BLaER1 (cell line): ENCODE results near the gene SYNGR1.
"Not testable (repeated sequence)": the region's sequence is repeated elsewhere in the genome, so short reads cannot be mapped to it uniquely, and the experiment has no call there.

Source experiments
- H3K27ac ChIP-seq: shearing (Covaris generic); formaldehyde crosslinking; 2 replicates; pipeline ENCODE4 v1.8.1; 2022
- H3K27me3 ChIP-seq: shearing (Covaris generic); formaldehyde crosslinking; 2 replicates; pipeline ENCODE4 v1.8.1; 2022
- H3K36me3 ChIP-seq: shearing (Covaris generic); formaldehyde crosslinking; 2 replicates; pipeline ENCODE4 v1.8.1; 2022
- H3K4me1 ChIP-seq: shearing (Covaris generic); formaldehyde crosslinking; 2 replicates; pipeline ENCODE4 v1.8.1; 2022
- H3K4me2 ChIP-seq: shearing (Covaris generic); formaldehyde crosslinking; 2 replicates; pipeline ENCODE4 v1.8.1; 2022
- H3K4me3 ChIP-seq: shearing (Covaris generic); formaldehyde crosslinking; 2 replicates; pipeline ENCODE4 v1.8.1; 2022
- H3K9ac ChIP-seq: shearing (Covaris generic); formaldehyde crosslinking; 2 replicates; pipeline ENCODE4 v1.8.1; 2022
- H3K9me3 ChIP-seq: shearing (Covaris generic); formaldehyde crosslinking; 2 replicates; pipeline ENCODE4 v1.8.1; 2022
- H4K20me1 ChIP-seq: shearing (Covaris generic); formaldehyde crosslinking; 2 replicates; pipeline ENCODE4 v1.8.1; 2022
- Cebpa-rat ChIP-seq: shearing (Covaris generic); IDR thresholded peaks from 2 replicates; pipeline ENCODE4 v1.8.1; 2022

Gene SYNGR1

GRCh38 chr22:39332441-39333064 lies 17.2 kb upstream of the SYNGR1 start:
- Histone ChIP-seq H4K20me1 (no peaks in the 10 kb centered on the region), H3K27ac (no peak overlapping the region), H3K36me3 (no peaks in the 10 kb centered on the region), H3K4me3 (no peak overlapping the region), H3K9me3 (no peaks in the 10 kb centered on the region), H3K4me1 (no peaks in the 10 kb centered on the region), H3K27me3 (no peaks in the 10 kb centered on the region), H3K4me2 (no peak overlapping the region), H3K9ac (no peak overlapping the region)
- TF ChIP-seq Cebpa-rat: no peak

DNA sequence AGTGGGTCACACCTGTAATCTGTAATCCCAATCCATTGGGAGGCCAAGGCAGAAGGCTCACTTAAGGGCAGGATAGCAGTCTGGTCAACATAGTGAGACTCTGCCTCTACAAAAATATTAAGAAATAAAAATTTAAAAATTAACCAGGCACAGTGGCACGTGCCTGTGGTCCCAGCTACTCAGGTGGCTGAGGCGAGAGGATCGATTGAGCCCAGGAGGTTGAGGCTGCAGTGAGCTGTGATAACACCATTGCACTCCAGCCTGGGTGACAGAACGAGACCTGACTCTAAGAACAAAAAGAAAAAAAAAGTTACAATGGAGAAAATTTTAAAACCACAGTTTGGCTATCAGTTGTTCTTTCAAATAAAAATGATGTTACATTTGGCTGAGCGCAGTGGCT lies 13.4 kb upstream of the SYNGR1 start:
- no peaks in the 10 kb centered on the region for H4K20me1 ChIP-seq
- no peak overlapping the region for H3K27ac ChIP-seq
- no peaks in the 10 kb centered on the region for H3K9me3 ChIP-seq
- H3K9ac ChIP-seq: no peak overlapping the region
- no peak overlapping the region for H3K4me2 ChIP-seq
- TF ChIP-seq Cebpa-rat: no peak
- H3K4me3 ChIP-seq: no peak overlapping the region
- no peaks in the 10 kb centered on the region for H3K36me3 ChIP-seq
- H3K4me1 ChIP-seq: no peaks in the 10 kb centered on the region
- no peaks in the 10 kb centered on the region for H3K27me3 ChIP-seq

DNA sequence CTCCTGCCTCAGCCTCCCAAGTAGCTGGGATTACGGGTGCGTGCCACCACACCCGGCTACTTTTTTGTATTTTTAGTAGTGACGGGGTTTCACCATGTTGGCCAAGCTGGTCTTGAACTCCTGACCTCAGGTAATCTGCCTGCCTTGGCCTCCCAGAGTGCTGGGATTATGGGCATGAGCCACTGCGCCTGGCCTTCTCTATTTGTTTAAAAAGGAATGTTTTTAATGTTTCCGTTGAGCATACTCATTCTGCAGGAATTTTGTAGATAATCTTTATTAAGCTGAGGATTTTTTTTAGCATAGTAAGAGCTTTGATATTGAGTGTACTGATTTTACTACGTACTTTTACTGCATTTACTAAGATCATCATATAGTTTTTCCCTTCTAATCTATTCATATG lies 10.0 kb upstream of the SYNGR1 start:
- not testable (repeated sequence) for H3K36me3 ChIP-seq, H4K20me1 ChIP-seq, H3K9me3 ChIP-seq, H3K9ac ChIP-seq, H3K27me3 ChIP-seq, H3K4me3 ChIP-seq, H3K4me1 ChIP-seq, H3K27ac ChIP-seq, H3K4me2 ChIP-seq

GRCh38 chr22:39341179-39341578 lies 8.6 kb upstream of the SYNGR1 start:
- Histone ChIP-seq H3K36me3 (no peaks in the 10 kb centered on the region), H3K4me3 (no peak overlapping the region), H3K27ac (no peak overlapping the region), H3K9me3 (no peaks in the 10 kb centered on the region), H4K20me1 (no peaks in the 10 kb centered on the region), H3K9ac (no peak overlapping the region), H3K4me2 (no peak overlapping the region), H3K27me3 (no peaks in the 10 kb centered on the region), H3K4me1 (peaks cover 6% of the 10 kb centered on the region; the same call in 1 of the 2 replicates)
- TF ChIP-seq Cebpa-rat: no peak

DNA sequence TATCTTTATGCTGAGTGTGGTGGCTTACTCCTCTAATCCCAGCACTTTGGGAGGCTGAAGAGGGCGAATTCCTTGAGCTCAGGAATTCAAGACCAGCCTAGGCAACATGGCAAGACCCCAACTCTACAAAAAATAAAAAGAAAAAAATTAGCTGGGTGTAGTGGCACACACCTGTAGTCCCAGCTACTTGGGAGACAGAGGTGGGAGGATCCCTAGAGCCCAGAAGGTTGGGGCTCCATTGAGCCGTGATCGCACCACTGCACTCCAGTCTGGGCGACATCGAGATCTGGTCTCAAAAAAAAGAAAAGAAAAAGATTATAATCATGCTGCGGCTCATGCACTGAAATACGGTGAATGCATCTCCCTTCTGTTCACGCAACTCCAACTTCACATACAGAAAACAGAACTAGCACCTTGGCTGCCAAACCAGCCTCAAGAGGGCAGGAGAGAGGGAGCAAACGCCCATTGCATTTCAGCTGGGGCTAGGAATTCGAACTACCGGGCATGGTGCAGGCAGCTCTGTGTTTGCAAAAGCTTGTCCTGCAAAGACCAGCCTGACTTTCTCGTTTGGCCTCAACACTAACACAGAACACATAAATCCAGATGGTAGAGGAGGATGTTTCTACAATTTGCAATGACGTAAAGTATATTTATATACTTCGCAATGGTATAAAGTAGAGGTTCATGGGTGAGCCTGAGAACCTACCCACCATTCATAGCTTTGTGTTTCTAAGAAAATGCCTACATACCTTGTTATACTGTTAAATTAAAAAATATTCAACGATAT lies 6.3 kb upstream of the SYNGR1 start:
- no peak for TF ChIP-seq Cebpa-rat
- H3K4me3 ChIP-seq: no peak overlapping the region
- H4K20me1 ChIP-seq: no peaks in the 10 kb centered on the region
- no peak overlapping the region for H3K9ac ChIP-seq
- H3K27ac ChIP-seq: no peak overlapping the region
- H3K36me3 ChIP-seq: no peaks in the 10 kb centered on the region
- H3K27me3 ChIP-seq: no peaks in the 10 kb centered on the region
- peaks cover 21% of the 10 kb centered on the region for H3K4me1 ChIP-seq
- no peaks in the 10 kb centered on the region for H3K9me3 ChIP-seq
- H3K4me2 ChIP-seq: no peak overlapping the region; the same call in 1 of the 2 replicates

DNA sequence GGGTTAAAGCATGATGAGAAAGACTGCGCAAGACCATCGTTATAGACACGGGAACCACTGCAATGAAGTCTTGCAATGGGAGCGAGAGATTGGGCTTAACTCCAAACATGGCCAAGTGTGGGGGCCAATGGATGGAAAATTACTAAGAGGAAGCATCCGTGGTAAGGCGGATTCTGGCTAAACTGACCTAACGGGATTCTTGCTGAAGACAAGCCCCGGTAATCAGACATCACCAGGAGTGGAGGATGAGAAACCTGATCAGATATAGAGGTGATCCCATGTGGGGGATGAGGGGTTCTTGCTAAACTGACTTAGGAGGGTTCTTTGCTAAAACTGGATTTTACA lies 5.8 kb upstream of the SYNGR1 start:
- no peak for TF ChIP-seq Cebpa-rat
- Histone ChIP-seq H3K27ac (no peak overlapping the region), H3K36me3 (no peaks in the 10 kb centered on the region), H3K9ac (no peak overlapping the region), H3K4me3 (no peak overlapping the region), H3K4me1 (peaks cover 26% of the 10 kb centered on the region), H3K4me2 (no peak overlapping the region; the same call in 1 of the 2 replicates), H3K27me3 (no peaks in the 10 kb centered on the region), H3K9me3 (no peaks in the 10 kb centered on the region), H4K20me1 (no peaks in the 10 kb centered on the region)

DNA sequence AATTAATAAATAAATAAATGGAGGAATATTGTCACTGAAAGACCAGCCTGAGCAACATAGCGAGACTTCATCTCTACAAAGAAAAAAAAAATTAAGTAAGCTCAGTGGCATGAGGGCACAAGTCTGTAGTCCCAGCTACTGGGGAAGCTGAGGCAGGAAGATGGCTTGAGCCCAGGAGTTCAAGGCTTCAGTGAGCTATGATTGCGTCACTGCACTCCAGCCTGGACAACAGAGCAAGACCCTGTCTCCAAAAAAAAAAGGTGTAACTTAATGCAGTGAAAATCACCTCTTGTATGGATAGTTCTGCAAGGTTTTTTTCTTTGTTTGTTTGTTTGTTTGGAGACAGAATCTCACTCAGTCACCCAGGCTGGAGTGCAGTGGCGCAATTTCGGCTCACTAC lies 4.6 kb upstream of the SYNGR1 start:
- H3K4me3 ChIP-seq: no peak overlapping the region
- H3K9me3 ChIP-seq: no peaks in the 10 kb centered on the region
- H3K27ac ChIP-seq: no peak overlapping the region
- H3K4me1 ChIP-seq: peaks cover 30% of the 10 kb centered on the region
- 0 out of 2 replicates have a peak, but pooled peaks have one; percentile 21 for TF ChIP-seq Cebpa-rat
- no peak overlapping the region for H3K9ac ChIP-seq
- H4K20me1 ChIP-seq: no peaks in the 10 kb centered on the region
- no peak overlapping the region for H3K4me2 ChIP-seq
- no peaks in the 10 kb centered on the region for H3K36me3 ChIP-seq
- no peaks in the 10 kb centered on the region for H3K27me3 ChIP-seq

- Histone ChIP-seq H3K27me3 (no peaks in the 10 kb centered on the region), H3K9me3 (no peaks in the 10 kb centered on the region), H3K9ac (peak overlapping the region; percentile 91), H3K4me1 (peaks cover 60% of the 10 kb centered on the region), H3K27ac (peak overlapping the region; percentile 92), H3K4me3 (peak overlapping the region; percentile 86), H4K20me1 (peaks cover 35% of the 10 kb centered on the region), H3K4me2 (peak overlapping the region; percentile 100), H3K36me3 (no peaks in the 10 kb centered on the region)
- peak; percentile 96 for TF ChIP-seq Cebpa-rat
Observed at GRCh38 chr22:39348909-39349505, 784 bp upstream of the SYNGR1 start.

DNA sequence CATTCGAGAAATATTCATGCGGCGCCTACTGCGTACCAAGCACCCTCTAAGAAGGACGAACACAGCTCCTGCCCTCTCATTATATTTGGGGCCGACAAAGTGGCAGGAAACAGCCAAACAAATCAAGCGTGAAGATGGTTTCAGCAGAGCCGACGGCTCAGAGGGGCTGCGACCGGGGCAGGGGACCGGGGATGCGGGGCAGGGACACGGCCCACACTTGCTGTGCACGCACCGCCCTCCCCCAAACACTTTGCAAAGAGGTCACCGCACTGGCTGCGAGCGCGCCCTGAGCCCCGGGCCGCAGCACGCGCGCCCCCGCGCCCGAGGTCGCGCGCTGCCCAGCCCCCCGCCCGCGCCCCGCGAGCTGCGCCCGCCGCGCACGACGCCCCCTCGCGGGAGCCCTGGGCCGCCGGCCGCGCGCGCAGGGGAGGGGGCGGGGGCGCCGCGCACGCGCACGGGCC lies 255 bp upstream of the SYNGR1 start:
- no peaks in the 10 kb centered on the region for H3K27me3 ChIP-seq
- H3K4me3 ChIP-seq: peak overlapping the region; percentile 86
- no peak for TF ChIP-seq Cebpa-rat
- H3K9me3 ChIP-seq: no peaks in the 10 kb centered on the region
- peaks cover 65% of the 10 kb centered on the region for H3K4me1 ChIP-seq
- peaks cover 40% of the 10 kb centered on the region for H4K20me1 ChIP-seq
- H3K36me3 ChIP-seq: 0 out of 2 replicates have a peak, but pooled peaks cover under 1% of the 10 kb centered on the region
- peak overlapping the region; percentile 92 for H3K27ac ChIP-seq
- peak overlapping the region; percentile 91 for H3K9ac ChIP-seq
- peak overlapping the region; percentile 100 for H3K4me2 ChIP-seq
